B cell (primary cell): Measurements from ENCODE around the gene HMG20A.

Experiments used
- EZH2 ChIP-seq: IDR thresholded peaks from 2 replicates; pipeline ENCODE4 v1.6.1; 2012; ENCODE audit warnings: borderline replicate concordance, low read depth, mild to moderate bottlenecking, moderate library complexity, low read length; ENCODE audit not compliant: insufficient read depth, poor library complexity, severe bottlenecking
- TF ChIP-seq, protein P1 (sequence below): fragments of 200-600 bp; IDR thresholded peaks from one replicate; pipeline ENCODE4 v1.8.0; 2022; ENCODE audit warnings: antibody characterized with exemption, mild to moderate bottlenecking

DNA sequence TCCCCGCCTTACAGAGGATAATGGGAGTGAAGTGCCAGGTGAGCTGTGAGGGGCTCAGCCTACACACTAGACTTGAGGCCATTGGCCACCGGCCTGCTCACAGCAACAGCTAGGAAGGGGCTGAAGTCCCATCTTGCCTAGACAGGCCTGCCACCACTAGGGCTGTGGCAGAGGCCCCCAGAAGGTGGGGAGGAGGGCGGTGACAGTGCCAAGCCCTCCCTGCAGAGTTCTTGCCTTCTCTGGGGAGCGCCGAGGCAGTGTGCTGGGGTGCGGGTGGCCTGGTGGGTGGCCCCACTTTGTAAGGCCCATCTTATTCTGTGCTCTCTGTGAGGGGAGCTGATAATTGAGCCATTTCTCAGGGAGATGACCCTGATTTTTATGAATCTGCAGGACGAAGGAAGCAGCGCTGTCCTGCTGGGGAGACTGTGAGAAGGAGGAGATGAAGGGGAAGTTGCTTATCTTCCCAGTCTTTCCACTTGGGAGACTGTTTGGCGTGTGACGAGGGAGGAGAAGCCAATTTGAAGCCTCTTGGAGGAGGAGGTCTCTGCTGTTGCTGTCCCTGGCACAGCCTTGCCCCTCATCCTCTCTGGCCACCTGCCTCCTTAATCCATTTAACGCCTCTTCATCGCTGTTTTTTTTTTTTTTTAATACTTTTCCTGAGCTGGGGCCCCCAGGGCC is 107.7 kb downstream of the HMG20A start:
- TF ChIP-seq, protein P1, sequence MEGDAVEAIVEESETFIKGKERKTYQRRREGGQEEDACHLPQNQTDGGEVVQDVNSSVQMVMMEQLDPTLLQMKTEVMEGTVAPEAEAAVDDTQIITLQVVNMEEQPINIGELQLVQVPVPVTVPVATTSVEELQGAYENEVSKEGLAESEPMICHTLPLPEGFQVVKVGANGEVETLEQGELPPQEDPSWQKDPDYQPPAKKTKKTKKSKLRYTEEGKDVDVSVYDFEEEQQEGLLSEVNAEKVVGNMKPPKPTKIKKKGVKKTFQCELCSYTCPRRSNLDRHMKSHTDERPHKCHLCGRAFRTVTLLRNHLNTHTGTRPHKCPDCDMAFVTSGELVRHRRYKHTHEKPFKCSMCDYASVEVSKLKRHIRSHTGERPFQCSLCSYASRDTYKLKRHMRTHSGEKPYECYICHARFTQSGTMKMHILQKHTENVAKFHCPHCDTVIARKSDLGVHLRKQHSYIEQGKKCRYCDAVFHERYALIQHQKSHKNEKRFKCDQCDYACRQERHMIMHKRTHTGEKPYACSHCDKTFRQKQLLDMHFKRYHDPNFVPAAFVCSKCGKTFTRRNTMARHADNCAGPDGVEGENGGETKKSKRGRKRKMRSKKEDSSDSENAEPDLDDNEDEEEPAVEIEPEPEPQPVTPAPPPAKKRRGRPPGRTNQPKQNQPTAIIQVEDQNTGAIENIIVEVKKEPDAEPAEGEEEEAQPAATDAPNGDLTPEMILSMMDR = no peak
- no peak for TF ChIP-seq EZH2
